ENCODE measurements around the gene MXRA5. TPM values are rescaled to one million over a fixed set of nuclear protein-coding genes. Genes with fewer than 3 reads are reported as not detected.
"Not testable (repeated sequence)": the region's sequence is repeated elsewhere in the genome, so short reads cannot be mapped to it uniquely, and the experiment has no call there.

The MXRA5 gene
- total and polyA plus RNA-seq, 2 donors (not counting 3 experiments of a cell fraction or from before 2014, with no cell fraction given), result not detected

GRCh38 chrX:3360881-3361280 lies 14.4 kb upstream of the MXRA5 start:
- BruUV-seq (replicated peaks), result no TSS peak

DNA sequence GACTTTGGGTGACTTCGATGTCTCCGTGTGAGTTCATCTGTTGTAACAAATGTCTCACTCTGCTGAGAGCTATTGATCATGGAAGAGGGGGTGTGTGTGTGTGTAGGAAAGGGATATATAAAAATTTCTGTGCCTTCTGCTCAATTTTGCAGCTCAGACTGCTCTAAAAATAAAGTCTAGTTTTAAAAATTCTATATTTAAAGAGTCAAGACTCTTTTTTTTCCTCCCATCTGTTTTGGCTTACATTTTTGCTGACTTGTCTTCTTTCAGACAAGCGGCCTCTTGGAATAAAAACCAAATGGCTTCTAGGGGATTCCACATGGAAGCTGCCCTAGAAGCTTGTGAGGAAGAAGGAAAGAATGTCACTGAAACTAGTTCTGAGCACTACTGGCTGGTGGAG lies 6.3 kb upstream of the MXRA5 start:
- dilution Hi-C loops (cut with MboI; ENCODE audit: extremely low pct_ligation_motif_present, low sequenced_read_pairs); DNase-seq (ENCODE audit: low read depth, low spot score); H4K20me1 ChIP-seq (replicated peaks; ENCODE audit: control insufficient read depth, extremely low read depth, insufficient read depth, low read length); H3K4me3 ChIP-seq (replicated peaks in 1 of 3; ENCODE audit: insufficient read depth in 1 of 3, low read depth in 1 of 3, low read length in 3 of 3); intact Hi-C loops (cut with micrococcal nuclease); H3K9ac ChIP-seq (replicated peaks; ENCODE audit: extremely low read depth, insufficient read depth, low read length); FAIRE-seq; H2AFZ ChIP-seq (ENCODE audit: low read depth, low read length); POLR2A ChIA-PET; BruUV-seq (replicated peaks); H3K27me3 ChIP-seq (ENCODE audit: control insufficient read depth in 2 of 2, insufficient read depth in 2 of 2, low read length in 2 of 2); H3K4me2 ChIP-seq (ENCODE audit: insufficient read depth, low read length); CTCF ChIA-PET; H3K79me2 ChIP-seq (ENCODE audit: control insufficient read depth, insufficient read depth, low read length); H3K9me1 ChIP-seq (replicated peaks; ENCODE audit: control insufficient read depth, extremely low read depth, insufficient read depth, low read length); H3K4me1 ChIP-seq (ENCODE audit: control insufficient read depth, extremely low read depth, insufficient read depth, low read length); H3K27ac ChIP-seq (ENCODE audit: insufficient read depth, low read depth, low read length); H3K36me3 ChIP-seq (ENCODE audit: control insufficient read depth in 2 of 2, extremely low read depth in 1 of 2, insufficient read depth in 2 of 2, low read length in 2 of 2); H3K9me3 ChIP-seq (replicated peaks; ENCODE audit: control insufficient read depth, insufficient read depth, low read length): not testable (repeated sequence)

More at GRCh38 chrX:3360881-3361280, 14.4 kb upstream of the MXRA5 start:
- Histone ChIP-seq H3K79me2 (ENCODE audit: control insufficient read depth, insufficient read depth, low read length) (no peaks in the 10 kb centered on the region), H3K9ac (replicated peaks; ENCODE audit: extremely low read depth, insufficient read depth, low read length) (no peak overlapping the region), H3K9me3 (replicated peaks; ENCODE audit: control insufficient read depth, insufficient read depth, low read length) (no peaks in the 10 kb centered on the region), H2AFZ (ENCODE audit: low read depth, low read length) (no peak overlapping the region), H3K27me3 (ENCODE audit: control insufficient read depth in 2 of 2, insufficient read depth in 2 of 2, low read length in 2 of 2) (no peaks in the 10 kb centered on the region), H3K4me2 (ENCODE audit: insufficient read depth, low read length) (no peak overlapping the region), H4K20me1 (replicated peaks; ENCODE audit: control insufficient read depth, extremely low read depth, insufficient read depth, low read length) (no peaks in the 10 kb centered on the region), H3K9me1 (replicated peaks; ENCODE audit: control insufficient read depth, extremely low read depth, insufficient read depth, low read length) (no peaks in the 10 kb centered on the region), H3K4me1 (ENCODE audit: control insufficient read depth, extremely low read depth, insufficient read depth, low read length) (no peaks in the 10 kb centered on the region), H3K4me3 (replicated peaks in 1 of 3; ENCODE audit: insufficient read depth in 1 of 3, low read depth in 1 of 3, low read length in 3 of 3) (no peak overlapping the region), H3K27ac (ENCODE audit: insufficient read depth, low read depth, low read length) (no peak overlapping the region), H3K36me3 (ENCODE audit: control insufficient read depth in 2 of 2, extremely low read depth in 1 of 2, insufficient read depth in 2 of 2, low read length in 2 of 2) (no peaks in the 10 kb centered on the region)
- no peak for FAIRE-seq
- ChIA-PET POLR2A (no interaction called here), CTCF (no interaction called here)
- dilution Hi-C loops (cut with MboI; ENCODE audit: extremely low pct_ligation_motif_present, low sequenced_read_pairs), result no loop called here
- TF ChIP-seq, protein P1, sequence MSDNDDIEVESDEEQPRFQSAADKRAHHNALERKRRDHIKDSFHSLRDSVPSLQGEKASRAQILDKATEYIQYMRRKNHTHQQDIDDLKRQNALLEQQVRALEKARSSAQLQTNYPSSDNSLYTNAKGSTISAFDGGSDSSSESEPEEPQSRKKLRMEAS (IDR thresholded peaks at IDR 0.05; ENCODE audit: insufficient read depth, insufficient read length), result no peak
- intact Hi-C loops (cut with micrococcal nuclease), result no loop called here
- no peak for DNase-seq (ENCODE audit: low read depth, low spot score)
